Fibroblast of lung (primary cell): Measurements from ENCODE around the gene GAS7. TPM values are rescaled to one million over a fixed set of nuclear protein-coding genes. Genes with fewer than 3 reads are reported as not detected.
A peak's percentile ranks its signal among the peaks of the same experiment; 100 is the strongest.

ENCODE experiments used
- DNase-seq, 2 donors: peaks; one replicate each; pipeline versions ENCODE4 v3.0.0 to v3.0.0-alpha.2; 2010; ENCODE audit warnings: low read depth in 2 of 2
- H2AFZ ChIP-seq: 2 replicates; pipeline ENCODE4 v1.5.1; 2012; ENCODE audit warnings: low read length, control low read depth, inconsistent platforms
- H3K27ac ChIP-seq: 2 replicates; pipeline ENCODE4 v1.5.1; 2011; ENCODE audit warnings: low read length, control low read depth; ENCODE audit not compliant: insufficient read depth
- H3K27me3 ChIP-seq: 2 replicates; pipeline ENCODE4 v1.5.1; 2011; ENCODE audit warnings: mild to moderate bottlenecking, low read length; ENCODE audit not compliant: control insufficient read depth, insufficient read depth
- H3K36me3 ChIP-seq: 2 replicates; pipeline ENCODE4 v1.5.1; 2011; ENCODE audit warnings: low read length; ENCODE audit not compliant: control insufficient read depth, insufficient read depth
- H3K4me1 ChIP-seq: 2 replicates; pipeline ENCODE4 v1.5.1; 2011; ENCODE audit warnings: low read length; ENCODE audit not compliant: control insufficient read depth, insufficient read depth; ENCODE audit errors: extremely low read depth
- H3K4me2 ChIP-seq: 2 replicates; pipeline ENCODE4 v1.5.1; 2011; ENCODE audit warnings: low read length, control low read depth; ENCODE audit not compliant: insufficient read depth; ENCODE audit errors: extremely low read depth
- H3K4me3 ChIP-seq, 4 experiments: fragments of 200-600 bp in 1 of 4; sonication (generic) in 1 of 4; replicated peaks in 1 of 4; 2 replicates each; pipeline ENCODE4 v1.5.1; 2011 to 2016; ENCODE audit warnings: low read length in 4 of 4, low read depth in 3 of 4, mild to moderate bottlenecking in 3 of 4, control low read depth in 2 of 4, inconsistent platforms in 1 of 4, mixed read lengths in 1 of 4; ENCODE audit not compliant: insufficient read depth in 1 of 4; ENCODE audit errors: control extremely low read depth in 1 of 4
- H3K79me2 ChIP-seq: 2 replicates; pipeline ENCODE4 v1.5.1; 2012; ENCODE audit warnings: mild to moderate bottlenecking, low read length, inconsistent platforms; ENCODE audit not compliant: control insufficient read depth, insufficient read depth
- H3K9ac ChIP-seq: 2 replicates; pipeline ENCODE4 v1.5.1; 2011; ENCODE audit warnings: mild to moderate bottlenecking, low read length, control low read depth; ENCODE audit not compliant: insufficient read depth
- H3K9me3 ChIP-seq: 2 replicates; pipeline ENCODE4 v1.5.1; 2012; ENCODE audit warnings: low read depth, low read length; ENCODE audit not compliant: control insufficient read depth, insufficient read depth
- H4K20me1 ChIP-seq: 2 replicates; pipeline ENCODE4 v1.5.1; 2011; ENCODE audit warnings: low read length; ENCODE audit not compliant: control insufficient read depth, insufficient read depth; ENCODE audit errors: extremely low read depth
- CTCF ChIP-seq, 2 donors: IDR thresholded peaks in 1 of 2; conservative IDR thresholded peaks in 1 of 2; 1 replicate in 1 of 2; 2 replicates in 1 of 2; pipeline ENCODE4 v1.5.1; 2011 to 2012; ENCODE audit warnings: low read length in 2 of 2, control low read depth in 1 of 2, inconsistent platforms in 1 of 2, low read depth in 1 of 2, mild to moderate bottlenecking in 1 of 2
- EZH2 ChIP-seq: IDR thresholded peaks from 2 replicates; pipeline ENCODE4 v1.5.1; 2012; ENCODE audit warnings: low read length, control low read depth, mild to moderate bottlenecking; ENCODE audit errors: missing control alignments
- polyA plus RNA-seq, 2 donors: library from polyadenylated mRNA; depleted of rRNA in 1 of 2; stranded (reverse) in 1 of 2; unstranded in 1 of 2; fragments of >200 nt; gene quantifications; 2 replicates each; pipeline ENCODE4 v1.2.1, GENCODE V29; 2011 to 2012; ENCODE audit warnings: missing spikeins in 1 of 2
- total RNA-seq: library from RNA; depleted of rRNA; stranded (reverse); fragments of >200 nt; gene quantifications from 2 replicates; pipeline ENCODE4 v1.2.1, GENCODE V29; 2014

Gene GAS7
- total and polyA plus RNA-seq, 2 donors (not counting 1 experiment from before 2014, with no cell fraction given), result 0.58 to 2.6 TPM

GRCh38 chr17:10141436-10141835 is 57.0 kb downstream of the GAS7 start:
- no peak overlapping the region for H2AFZ ChIP-seq
- no peaks in the 10 kb centered on the region for H3K4me1 ChIP-seq
- no peaks in the 10 kb centered on the region for H3K79me2 ChIP-seq
- H3K4me2 ChIP-seq, result no peak overlapping the region
- no peaks in the 10 kb centered on the region for H3K9me3 ChIP-seq
- no peak overlapping the region for H3K4me3 ChIP-seq
- H3K36me3 ChIP-seq, result no peaks in the 10 kb centered on the region
- no peak for DNase-seq
- no peak overlapping the region for H3K9ac ChIP-seq
- H3K27me3 ChIP-seq, result no peaks in the 10 kb centered on the region
- H4K20me1 ChIP-seq, result no peaks in the 10 kb centered on the region
- no peak overlapping the region for H3K27ac ChIP-seq
- TF ChIP-seq CTCF (conservative IDR thresholded peaks at IDR 0.05 in 1 of 2, IDR thresholded peaks at IDR 0.05 in 1 of 2; ENCODE audit: low read depth in 1 of 2, low read length in 2 of 2), result no peak
- no peak for TF ChIP-seq EZH2

- Histone ChIP-seq H3K36me3 (no peaks in the 10 kb centered on the region), H2AFZ (no peak overlapping the region), H3K4me1 (no peaks in the 10 kb centered on the region), H3K4me2 (no peak overlapping the region), H3K9me3 (no peaks in the 10 kb centered on the region), H3K4me3 (no peak overlapping the region), H3K27ac (no peak overlapping the region), H3K79me2 (no peaks in the 10 kb centered on the region), H4K20me1 (no peaks in the 10 kb centered on the region), H3K27me3 (no peaks in the 10 kb centered on the region), H3K9ac (no peak overlapping the region)
- DNase-seq, result no peak
- TF ChIP-seq CTCF (conservative IDR thresholded peaks at IDR 0.05 in 1 of 2, IDR thresholded peaks at IDR 0.05 in 1 of 2; ENCODE audit: low read depth in 1 of 2, low read length in 2 of 2), result no peak
- TF ChIP-seq EZH2, result no peak
Observed at GRCh38 chr17:10139577-10139976, 58.8 kb downstream of the GAS7 start.

- DNase-seq, result no peak
- Histone ChIP-seq H3K4me1 (no peaks in the 10 kb centered on the region), H3K79me2 (no peaks in the 10 kb centered on the region), H3K4me2 (peak overlapping the region; percentile 52), H3K4me3 (no peak overlapping the region), H3K27me3 (no peaks in the 10 kb centered on the region), H3K36me3 (no peaks in the 10 kb centered on the region), H3K9ac (no peak overlapping the region), H3K27ac (no peak overlapping the region), H2AFZ (no peak overlapping the region), H4K20me1 (no peaks in the 10 kb centered on the region), H3K9me3 (no peaks in the 10 kb centered on the region)
- TF ChIP-seq CTCF (conservative IDR thresholded peaks at IDR 0.05 in 1 of 2, IDR thresholded peaks at IDR 0.05 in 1 of 2; ENCODE audit: low read depth in 1 of 2, low read length in 2 of 2) (no peak), EZH2 (no peak)
Observed at GRCh38 chr17:10136258-10136981, 62.0 kb downstream of the GAS7 start.
